CD4-positive, alpha-beta T cell treated with Interleukin-17A for 1 hour (primary cell): Measurements from ENCODE around the gene CIDEA.
"Not testable (repeated sequence)": the region's sequence is repeated elsewhere in the genome, so short reads cannot be mapped to it uniquely, and the experiment has no call there.

Experiments
- DNase-seq: peaks from one replicate; pipeline ENCODE4 v3.0.0-alpha.2; 2020

Gene CIDEA

GRCh38 chr18:12239431-12239830, 14.7 kb upstream of the CIDEA start:
- no peak for DNase-seq

GRCh38 chr18:12242658-12243260, 11.4 kb upstream of the CIDEA start:
- DNase-seq: no peak

DNA sequence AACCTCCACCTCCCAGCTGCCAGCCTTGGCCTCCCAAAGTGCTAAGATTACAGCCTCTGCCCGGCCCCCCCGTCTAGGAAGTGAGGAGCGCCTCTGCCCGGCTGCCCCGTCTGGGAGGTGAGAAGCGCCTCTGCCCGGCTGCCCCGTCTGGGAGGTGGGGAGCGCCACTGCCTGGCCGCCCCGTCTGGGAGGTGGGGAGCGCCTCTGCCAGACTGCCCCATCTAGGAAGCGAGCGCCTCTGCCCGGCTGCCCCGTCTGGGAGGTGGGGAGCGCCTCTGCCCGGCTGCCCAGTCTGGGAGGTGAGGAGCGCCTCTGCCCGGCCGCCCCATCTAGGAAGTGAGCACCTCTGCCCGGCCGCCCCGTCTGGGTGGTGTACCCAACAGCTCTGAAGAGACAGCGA, 10.9 kb upstream of the CIDEA start:
- not testable (repeated sequence) for DNase-seq

GRCh38 chr18:12245793-12246135, 8.4 kb upstream of the CIDEA start:
- DNase-seq: no peak

DNA sequence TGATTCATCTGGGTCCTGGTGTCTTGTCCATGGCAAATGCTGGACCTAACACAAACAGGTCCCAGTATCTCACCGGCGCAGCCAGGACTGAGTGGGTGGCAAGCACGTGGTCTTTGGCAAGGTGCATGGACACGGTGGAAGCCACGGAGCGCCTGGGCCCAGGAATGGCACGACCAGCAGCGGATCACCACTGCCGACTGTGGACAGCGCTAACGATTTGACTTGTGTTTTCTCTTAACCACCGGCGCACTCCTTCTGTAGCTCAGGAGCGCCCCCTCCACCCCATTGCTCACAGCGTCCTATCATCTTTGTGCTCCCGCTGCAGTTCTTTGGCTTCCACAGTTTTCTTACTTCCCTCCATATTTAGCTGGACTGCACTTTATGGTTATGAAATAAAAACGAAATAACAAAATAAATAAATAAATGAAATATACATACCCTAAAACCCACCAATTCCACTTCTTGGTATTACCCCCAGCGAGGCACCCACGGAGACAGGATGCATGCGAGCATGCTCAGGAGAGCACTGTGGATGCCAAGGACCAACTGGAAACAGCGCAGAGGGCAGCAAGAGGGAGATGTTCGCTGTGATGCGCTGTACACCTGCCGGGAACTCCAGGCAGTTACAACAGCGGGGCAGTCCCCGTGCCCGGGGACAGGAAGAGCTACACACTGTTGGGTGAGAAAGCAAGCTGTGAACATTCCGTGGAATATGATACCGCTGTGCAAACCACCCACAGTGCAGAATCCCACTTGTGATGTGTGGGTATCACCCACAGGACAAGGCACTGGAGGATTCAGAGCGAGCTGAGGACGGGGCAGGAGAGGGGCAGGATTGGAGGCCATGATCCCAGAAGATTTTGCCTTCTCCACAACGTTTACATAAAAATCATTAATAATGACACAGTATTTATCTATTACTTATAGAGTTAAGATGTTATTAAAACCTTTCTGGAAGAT, 7.0 kb upstream of the CIDEA start:
- no peak for DNase-seq

DNA sequence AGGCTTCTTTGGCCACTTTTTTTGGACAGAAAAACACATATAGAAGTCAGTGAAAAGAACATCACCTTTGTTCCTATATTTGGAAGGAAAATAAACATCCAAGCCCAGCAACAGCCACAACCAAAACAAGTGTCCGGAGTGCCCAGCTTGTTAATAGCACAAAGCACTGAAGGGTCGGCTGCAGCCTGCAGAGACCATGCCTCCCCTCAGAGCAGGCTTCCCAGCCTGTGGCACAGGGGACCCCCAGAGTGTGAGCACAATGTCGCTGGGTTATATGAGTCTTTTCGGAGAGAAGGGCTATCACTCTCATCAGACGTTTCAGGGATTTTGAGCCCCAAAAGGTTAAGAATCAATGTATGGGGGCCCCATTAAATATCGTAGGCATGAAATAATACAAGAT, 6.2 kb upstream of the CIDEA start:
- no peak for DNase-seq

GRCh38 chr18:12248926-12249720, 5.0 kb upstream of the CIDEA start:
- no peak for DNase-seq

GRCh38 chr18:12251311-12251710, 2.9 kb upstream of the CIDEA start:
- DNase-seq: no peak

DNA sequence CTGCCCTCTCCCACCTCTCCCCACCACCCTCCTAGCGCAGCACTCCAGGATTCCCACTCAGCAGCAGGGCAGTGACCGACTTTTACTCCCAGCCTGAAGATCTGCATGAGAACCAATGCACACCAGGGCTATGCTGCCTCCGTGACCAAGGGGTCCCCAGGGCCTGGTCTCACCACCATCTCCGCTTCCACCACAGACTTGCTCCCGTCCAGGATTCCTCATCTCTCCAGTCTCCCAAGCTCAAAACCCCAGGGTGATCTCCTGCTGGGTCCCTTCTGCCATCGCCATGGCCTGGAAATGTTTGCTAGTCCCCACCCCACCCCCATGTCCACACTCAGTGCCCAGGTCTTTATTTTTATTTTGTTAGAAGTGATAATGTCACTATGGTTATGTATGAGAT, 2.1 kb upstream of the CIDEA start:
- no peak for DNase-seq

DNA sequence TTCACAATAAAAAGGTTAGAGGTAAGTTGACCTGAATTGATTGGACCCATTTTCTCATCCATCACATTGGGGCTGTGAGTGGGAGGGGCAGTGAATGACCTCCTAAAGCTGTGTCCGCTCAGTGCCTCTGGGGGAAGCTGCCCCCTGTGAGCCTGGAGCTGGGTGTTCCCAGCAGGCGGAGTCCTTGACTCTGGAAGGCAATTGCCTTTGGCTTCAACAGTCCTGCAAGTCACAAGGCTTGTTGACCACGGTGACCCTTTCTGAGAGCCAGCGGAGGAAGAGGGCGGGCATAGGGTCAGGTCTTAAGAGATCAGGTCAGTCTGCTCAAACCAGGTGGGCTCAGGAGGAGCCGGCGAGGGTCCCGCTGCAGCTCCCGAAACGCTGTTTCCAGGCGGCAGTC, 1.1 kb upstream of the CIDEA start:
- no peak for DNase-seq

- DNase-seq: no peak
Observed at GRCh38 chr18:12253663-12254135, 462 bp upstream of the CIDEA start.

DNA sequence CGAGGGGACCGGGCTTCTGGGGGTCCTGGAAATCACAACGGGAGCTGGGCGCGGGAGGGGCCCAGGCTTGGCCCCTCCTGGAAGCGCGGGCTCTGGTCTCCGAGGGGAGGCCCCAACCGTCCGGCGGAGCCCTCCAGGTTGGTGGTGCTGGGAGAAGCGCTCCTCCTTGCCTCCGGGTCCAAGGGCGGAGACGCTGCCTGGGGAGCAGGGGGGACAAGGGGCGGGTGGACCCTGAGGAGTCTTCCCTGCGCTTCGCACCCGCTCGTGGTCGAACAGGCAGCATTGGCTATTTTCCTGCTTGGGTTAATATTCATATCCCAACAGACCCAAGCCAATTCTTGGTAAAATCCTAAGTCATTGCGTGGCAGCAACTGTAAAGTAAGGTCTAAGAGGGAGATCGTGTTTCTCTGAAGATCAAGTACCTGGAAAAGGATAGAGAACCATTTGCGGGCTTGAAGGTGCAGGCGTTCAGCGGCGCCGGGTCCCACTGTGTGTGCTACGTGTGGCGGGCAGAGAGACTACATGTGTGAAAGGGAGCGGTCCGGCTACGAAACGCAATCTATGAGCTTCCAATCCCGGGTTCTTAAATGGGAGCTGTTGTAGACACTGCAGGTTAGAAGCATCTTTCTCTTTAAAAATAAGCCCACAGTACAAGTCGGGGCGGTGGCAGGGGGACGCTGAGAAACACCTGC, 805 bp downstream of the CIDEA start:
- DNase-seq: no peak

GRCh38 chr18:12255626-12256026, 1.5 kb downstream of the CIDEA start:
- DNase-seq: no peak

- DNase-seq: no peak
Observed at GRCh38 chr18:12256951-12257350, 2.8 kb downstream of the CIDEA start.

DNA sequence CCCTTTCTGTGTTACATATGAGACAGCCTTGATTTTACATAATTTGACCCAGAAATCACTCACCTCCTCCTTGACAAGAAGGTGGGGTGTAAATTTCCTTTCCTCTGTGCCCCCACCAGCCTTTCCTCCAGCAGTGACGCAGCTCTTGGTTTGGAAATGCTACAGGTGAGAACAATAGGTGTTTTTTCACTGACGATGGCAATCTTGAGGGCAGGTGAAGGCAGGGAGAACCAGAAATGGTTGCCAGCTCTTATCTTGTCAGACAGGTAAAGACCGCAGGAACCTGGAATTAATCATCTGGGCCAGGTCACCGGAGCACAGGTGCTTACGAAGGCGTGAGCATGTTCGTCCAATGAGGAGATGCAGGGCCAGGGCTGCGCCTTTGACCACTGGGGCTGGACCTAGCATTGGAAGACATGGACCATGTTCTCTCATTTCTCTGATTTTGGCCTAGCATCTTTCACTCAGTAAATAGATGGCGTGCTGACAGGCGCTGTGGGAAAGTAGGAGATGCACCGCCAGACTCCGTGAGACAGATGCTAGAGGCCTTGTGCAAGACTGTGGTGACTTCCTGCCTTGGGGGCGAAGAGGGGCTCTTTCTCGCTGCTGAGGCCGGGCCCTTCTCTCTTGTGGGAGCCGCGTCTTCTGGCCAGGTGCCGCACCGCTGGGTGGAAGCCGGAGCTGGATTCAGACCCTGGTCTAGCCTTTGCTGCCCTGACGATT, 4.0 kb downstream of the CIDEA start:
- no peak for DNase-seq

DNA sequence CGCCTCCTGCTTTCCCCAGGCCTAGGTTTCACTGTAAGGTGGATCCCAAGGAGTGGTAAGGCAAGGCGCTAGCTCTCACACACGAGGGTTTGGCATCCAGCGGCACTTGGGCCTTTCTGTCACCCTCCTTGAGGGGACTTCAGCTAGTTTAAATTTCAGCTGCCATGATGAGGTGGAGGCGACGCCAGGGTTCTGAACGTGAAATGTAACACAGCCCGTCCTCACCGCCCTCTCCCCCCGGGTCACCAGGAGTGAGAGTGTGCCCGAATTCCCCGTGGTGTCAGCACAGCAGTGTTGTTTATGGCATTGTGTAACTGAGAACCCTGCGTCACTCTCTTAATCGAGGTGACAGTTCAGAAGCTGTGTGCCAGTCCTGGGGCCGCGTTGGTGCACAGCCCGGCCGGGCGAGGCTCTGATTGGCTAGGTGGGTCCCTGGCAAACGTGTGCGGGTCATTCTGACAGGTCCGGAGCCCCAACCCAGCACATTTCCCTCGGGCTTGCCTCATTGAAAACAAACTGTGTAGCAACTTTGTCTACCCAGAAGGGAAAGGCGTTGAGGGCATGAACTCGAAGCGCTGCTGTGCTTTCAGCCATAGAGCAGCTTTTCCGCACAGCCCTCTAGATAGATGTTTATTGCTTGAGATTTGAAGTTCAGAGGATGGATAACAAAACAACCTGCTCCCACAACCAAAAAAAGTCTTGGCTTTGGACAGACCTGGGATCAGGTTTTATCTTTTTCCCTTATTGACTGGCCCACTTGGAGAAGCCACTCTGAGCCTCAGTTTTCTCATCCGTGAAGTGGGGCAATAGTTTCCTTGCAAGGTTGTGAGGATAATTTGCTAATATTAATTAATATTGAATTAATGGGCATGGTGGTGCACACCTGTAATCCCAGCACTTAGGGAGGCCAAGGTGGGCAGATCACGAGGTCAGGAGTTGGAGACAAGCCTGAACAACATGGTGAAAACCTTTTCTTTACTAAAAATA, 4.9 kb downstream of the CIDEA start:
- no peak for DNase-seq

DNA sequence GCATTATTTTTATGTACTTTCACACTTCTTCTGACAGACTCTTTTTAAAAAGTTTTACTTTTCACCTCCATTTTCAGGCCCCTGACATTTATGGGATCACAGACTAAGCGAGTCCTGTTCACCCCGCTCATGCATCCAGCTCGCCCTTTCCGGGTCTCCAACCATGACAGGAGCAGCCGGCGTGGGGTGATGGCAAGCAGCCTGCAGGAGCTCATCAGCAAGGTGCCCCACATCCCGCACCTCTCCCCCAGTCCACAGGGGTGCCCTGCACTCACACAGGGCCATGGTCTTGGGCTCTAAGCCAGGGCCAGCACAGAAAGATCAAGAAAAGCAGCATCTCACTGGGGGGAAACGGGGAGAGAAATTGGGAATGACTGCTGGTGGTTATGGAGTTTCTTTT, 8.6 kb downstream of the CIDEA start:
- DNase-seq: no peak

DNA sequence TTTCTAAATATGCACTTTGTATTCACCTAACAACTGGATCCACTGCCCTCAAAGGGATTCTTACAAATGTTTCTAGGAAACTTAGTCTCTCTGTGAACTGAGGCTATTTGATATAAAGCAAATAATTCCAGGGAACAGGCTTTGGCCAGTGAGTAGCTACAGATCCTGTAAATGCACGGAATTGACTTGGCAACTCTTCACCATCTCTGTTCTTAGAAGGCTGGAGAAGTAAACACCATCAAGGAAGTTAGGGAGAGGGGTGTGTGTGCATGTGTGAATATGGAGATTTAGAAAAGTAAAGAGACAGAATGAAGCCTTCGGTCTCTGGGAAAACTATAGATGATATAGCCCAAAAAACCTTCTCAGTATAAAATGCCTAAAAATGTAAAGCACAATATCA, 10.7 kb downstream of the CIDEA start:
- DNase-seq: no peak

DNA sequence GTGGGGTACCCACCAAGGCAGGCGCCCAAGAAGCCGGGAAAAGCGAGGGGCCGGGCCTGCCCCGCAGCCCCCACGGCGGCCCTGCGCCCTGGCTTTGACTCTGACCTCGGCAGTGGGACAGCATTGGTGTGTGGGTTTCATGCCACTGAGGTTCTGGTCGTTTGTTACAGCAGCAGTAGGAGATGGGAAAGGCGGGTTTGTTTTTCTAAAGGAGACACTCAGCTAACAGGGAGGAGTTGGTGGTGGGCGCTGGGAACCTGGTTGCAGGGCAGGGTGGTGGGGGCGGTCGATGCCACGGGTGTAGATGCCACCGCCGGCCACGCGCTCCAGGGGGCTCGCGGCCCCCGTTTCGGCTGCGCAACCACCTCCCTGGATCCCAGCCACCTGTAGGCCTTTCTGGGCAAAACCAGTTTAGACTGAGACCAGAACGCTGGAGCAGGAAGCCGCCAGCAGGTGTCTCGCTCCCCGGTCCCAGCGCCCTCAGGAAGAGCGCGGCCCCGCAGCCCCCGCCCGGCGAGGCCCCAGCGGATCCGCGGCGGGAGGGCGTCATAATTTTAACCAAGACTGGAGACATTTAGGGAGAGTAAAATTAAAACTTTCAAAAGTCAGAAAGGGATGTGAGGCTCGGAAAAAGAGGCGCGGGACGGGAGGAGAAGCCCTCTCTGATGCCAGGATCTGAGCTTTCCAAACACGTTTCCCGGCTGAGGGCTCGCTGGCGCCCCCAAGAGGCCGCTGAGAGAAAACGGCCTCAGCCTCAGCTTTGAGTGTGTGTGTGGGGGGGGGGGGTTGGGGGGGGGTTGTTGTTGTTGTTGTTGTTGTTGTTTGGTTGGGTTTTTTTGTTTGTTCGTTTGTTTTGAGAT, 17.4 kb downstream of the CIDEA start:
- peak; percentile 35 for DNase-seq

DNA sequence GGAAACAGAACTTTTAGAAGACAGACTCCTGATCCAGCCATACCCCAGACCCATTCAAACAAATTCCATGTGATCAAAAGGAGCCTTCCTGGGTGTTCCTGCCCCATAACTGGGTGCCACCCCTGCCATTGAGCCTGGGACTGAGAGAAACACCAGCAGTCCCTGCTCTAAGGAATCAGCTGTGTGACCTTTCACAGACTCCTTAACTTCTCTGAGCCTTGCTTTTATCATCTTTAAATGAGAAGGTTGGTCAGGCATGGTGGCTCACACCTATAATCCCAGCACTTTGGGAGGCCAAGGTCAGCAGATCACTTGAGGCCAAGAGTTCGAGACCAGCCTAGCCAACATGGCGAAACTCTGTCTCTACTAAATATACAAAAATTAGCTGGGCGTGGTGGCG, 20.6 kb downstream of the CIDEA start:
- no peak for DNase-seq
